ENCODE results near the gene RNF150.

RNF150 gene

DNA sequence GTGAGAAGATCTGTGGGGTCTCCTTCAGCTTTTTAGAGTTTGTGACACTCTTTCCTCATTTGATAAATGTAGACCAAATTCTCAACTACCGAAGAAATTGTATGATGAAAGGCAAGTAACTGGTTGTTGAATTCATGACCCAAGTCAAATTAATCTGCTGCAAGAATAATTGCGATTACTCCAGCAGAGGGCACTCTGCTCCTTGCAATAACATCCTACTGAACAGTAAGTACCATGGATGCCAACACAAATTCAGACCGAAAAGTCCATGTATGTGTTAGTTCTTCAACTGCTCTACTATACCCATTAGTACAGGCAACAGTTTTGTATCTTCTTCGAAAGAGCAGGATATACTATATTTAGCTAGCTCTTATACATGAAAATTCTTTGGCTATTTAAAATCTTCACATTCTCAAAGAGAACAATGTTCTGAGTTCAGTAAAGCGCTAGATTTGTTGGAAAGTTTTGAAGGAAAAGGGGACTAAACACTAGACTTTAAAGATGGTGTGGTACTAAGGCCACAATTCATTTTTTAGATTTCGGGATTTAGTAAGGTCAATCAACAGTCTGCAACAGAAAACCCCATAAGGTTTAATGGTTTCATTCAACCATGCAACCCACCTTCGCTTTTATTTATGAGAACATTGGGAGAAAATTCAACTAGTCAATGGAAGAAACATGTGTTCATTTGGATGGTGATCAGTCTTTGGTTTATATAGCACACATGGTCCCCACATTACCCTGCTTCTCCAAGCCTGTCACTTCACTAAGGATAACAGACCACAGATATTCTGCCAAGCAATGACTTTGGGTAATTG, 271.7 kb downstream of the RNF150 start:
- DNase-seq (ENCODE audit: low read depth): peak; percentile 87
- H3K4me3 ChIP-seq (ENCODE audit: low read depth, low read length): no peak overlapping the region
- TF ChIP-seq, protein P1, sequence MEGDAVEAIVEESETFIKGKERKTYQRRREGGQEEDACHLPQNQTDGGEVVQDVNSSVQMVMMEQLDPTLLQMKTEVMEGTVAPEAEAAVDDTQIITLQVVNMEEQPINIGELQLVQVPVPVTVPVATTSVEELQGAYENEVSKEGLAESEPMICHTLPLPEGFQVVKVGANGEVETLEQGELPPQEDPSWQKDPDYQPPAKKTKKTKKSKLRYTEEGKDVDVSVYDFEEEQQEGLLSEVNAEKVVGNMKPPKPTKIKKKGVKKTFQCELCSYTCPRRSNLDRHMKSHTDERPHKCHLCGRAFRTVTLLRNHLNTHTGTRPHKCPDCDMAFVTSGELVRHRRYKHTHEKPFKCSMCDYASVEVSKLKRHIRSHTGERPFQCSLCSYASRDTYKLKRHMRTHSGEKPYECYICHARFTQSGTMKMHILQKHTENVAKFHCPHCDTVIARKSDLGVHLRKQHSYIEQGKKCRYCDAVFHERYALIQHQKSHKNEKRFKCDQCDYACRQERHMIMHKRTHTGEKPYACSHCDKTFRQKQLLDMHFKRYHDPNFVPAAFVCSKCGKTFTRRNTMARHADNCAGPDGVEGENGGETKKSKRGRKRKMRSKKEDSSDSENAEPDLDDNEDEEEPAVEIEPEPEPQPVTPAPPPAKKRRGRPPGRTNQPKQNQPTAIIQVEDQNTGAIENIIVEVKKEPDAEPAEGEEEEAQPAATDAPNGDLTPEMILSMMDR (IDR thresholded peaks at IDR 0.05; ENCODE audit: insufficient read depth, low read depth, low read length, missing control alignments): peak; percentile 70

DNA sequence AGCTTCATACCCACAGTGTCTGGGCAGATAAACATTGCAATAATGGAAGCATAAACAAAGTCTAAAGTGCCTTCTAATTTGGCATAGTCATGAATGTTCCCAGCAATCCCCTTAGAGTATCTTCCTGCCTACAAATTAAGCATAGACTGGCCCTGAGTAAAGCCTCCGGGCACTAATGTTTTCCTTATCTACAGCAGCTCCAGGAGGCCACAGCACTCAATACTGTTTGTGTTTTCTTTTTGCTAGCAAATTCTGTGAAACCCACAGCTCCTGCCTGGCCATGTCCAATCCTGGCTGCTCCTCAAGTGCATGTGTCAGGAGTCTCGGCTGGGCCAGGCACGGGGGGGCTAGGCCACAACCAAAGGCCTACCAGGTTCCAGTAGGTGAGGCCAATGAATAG, 274.4 kb downstream of the RNF150 start:
- TF ChIP-seq, protein P1 (IDR thresholded peaks at IDR 0.05; ENCODE audit: insufficient read depth, low read depth, low read length, missing control alignments): no peak
- no peak overlapping the region for H3K4me3 ChIP-seq (ENCODE audit: low read depth, low read length)
- no peak for DNase-seq (ENCODE audit: low read depth)

DNA sequence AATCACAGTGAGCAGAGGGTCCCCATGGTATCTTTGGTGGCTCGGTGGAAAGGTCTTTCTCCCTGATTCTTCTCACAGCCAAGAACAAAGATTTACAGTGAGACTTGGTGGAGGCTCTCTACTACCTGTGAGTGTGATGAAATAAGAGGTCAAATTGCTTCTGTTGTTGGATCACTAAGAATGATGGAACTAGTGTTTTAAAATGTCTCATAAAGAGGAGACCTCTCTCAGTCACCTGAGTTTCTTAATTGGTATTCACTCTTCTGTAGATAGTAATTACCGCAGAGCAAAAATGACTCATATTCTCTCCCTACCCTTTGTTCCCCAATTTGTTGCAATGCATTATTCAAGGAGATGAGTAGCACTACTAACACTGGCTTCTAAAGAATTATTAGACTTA, 276.2 kb downstream of the RNF150 start:
- no peak for DNase-seq (ENCODE audit: low read depth)
- H3K4me3 ChIP-seq (ENCODE audit: low read depth, low read length): no peak overlapping the region

DNA sequence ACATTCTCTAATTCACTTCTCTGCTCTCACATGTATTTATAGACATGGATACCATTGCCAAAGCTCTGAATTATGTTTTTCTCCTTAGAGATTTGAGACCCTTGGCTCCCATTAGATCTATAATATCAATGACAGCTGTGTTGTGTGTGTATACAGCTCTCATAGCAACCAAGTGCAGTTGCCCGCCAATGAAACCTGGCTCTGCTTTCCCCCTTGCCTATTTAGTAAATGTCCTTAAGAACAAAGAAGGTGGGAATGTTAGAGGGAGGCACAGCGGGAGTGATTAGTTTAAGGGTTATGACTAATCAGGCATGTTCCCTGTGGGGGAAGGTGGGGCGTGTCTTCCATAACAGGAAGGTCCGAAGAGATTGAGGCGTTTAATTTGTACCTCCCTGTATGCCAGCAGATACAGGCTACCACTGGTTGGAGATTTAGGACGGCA, 276.6 kb downstream of the RNF150 start:
- no peak overlapping the region for H3K4me3 ChIP-seq (ENCODE audit: low read depth, low read length)
- TF ChIP-seq, protein P1 (IDR thresholded peaks at IDR 0.05; ENCODE audit: insufficient read depth, low read depth, low read length, missing control alignments): no peak
- no peak for DNase-seq (ENCODE audit: low read depth)

More for the DNA sequence above, 276.2 kb downstream of the RNF150 start:
- TF ChIP-seq, protein P1 (IDR thresholded peaks at IDR 0.05; ENCODE audit: insufficient read depth, low read depth, low read length, missing control alignments): no peak

DNA sequence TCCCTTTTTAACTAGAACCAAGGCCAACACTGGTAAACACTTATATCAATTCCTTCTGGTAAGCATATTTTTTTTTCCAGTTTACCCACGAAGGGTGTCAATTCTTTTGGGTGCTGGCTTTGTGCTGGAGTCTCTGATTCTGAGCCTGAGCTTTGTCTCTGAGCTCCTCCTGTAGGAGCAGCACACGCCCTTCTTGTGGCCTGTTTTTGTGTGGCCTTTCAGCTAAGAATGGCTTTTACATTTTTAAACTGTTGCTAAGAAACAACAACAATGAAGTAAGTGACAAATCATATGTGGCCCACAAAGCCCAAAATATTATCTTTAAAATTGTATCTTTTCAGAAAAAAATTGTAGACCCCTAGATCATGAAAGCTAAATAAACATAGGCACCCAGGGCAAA, 279.1 kb downstream of the RNF150 start:
- TF ChIP-seq, protein P1 (IDR thresholded peaks at IDR 0.05; ENCODE audit: insufficient read depth, low read depth, low read length, missing control alignments): no peak
- DNase-seq (ENCODE audit: low read depth): no peak
- no peak overlapping the region for H3K4me3 ChIP-seq (ENCODE audit: low read depth, low read length)

DNA sequence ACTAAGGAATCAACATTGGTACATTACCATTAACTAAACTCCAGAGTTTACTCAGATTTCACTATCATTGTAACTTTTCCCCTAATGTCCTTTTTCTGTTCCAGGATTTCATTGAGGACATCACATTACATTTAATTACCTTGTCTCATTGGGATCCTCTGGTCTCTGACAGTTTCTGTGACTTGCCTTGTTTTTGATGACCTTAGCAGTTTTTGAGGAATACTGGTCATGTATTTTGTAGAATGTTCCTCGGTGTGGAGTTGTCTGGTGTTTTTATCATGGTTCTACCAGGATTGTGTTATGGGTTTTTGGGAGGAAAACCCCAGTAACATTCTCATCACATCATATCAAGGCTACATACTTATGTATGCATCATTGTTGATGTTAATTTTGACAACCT, 281.5 kb downstream of the RNF150 start:
- DNase-seq (ENCODE audit: low read depth): no peak
- H3K4me3 ChIP-seq (ENCODE audit: low read depth, low read length): no peak overlapping the region
- TF ChIP-seq, protein P1 (IDR thresholded peaks at IDR 0.05; ENCODE audit: insufficient read depth, low read depth, low read length, missing control alignments): no peak

All from GM12865 (cell line).